Measurements from ENCODE around the gene DAO.

DAO gene

GRCh38 chr12:108905725-108906124, 25.8 kb downstream of the DAO start:
- no peaks in the 10 kb centered on the region for H3K27me3 ChIP-seq (ENCODE audit: insufficient read depth, low read length)
- WGBS = 96% methylated on average over 5 of the region's 5 CpGs
- H3K27ac ChIP-seq (ENCODE audit: low read depth, low read length) = no peak overlapping the region
- H3K36me3 ChIP-seq (ENCODE audit: insufficient read depth, low read length) = no peaks in the 10 kb centered on the region
- H3K4me1 ChIP-seq (ENCODE audit: insufficient read depth, low read length) = no peaks in the 10 kb centered on the region
- H3K4me3 ChIP-seq (ENCODE audit: low read length) = no peak overlapping the region
- no peak overlapping the region for H3K9ac ChIP-seq (ENCODE audit: low read depth, low read length)
- H3K9me3 ChIP-seq (ENCODE audit: insufficient read depth, low read depth, low read length) = no peaks in the 10 kb centered on the region

DNA sequence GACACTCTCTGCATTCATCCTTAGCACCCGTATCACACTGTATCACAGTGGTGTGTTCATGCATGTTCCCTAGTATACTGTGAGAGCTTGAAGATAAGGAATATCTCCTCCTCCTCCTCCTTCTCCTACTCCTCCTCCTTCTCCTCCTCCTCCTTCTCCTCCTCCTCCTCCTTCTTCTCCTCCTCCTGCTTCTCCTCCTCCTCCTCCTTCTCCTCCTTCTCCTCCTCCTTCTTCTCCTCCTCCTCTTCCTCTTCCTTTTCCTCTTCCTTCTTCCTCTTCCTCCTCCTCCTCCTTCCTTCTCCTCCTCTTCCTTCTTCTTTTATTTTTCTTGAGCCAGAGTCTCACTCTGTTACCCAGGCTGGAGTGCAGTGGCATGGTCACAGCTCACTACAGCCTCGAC, 27.1 kb downstream of the DAO start:
- H3K4me1 ChIP-seq (ENCODE audit: insufficient read depth, low read length) = no peaks in the 10 kb centered on the region
- H3K27ac ChIP-seq (ENCODE audit: low read depth, low read length) = no peak overlapping the region
- H3K4me3 ChIP-seq (ENCODE audit: low read length) = no peak overlapping the region
- no peaks in the 10 kb centered on the region for H3K9me3 ChIP-seq (ENCODE audit: insufficient read depth, low read depth, low read length)
- H3K9ac ChIP-seq (ENCODE audit: low read depth, low read length) = no peak overlapping the region
- H3K27me3 ChIP-seq (ENCODE audit: insufficient read depth, low read length) = no peaks in the 10 kb centered on the region
- WGBS = 97% methylated on average over 1 of the region's 2 CpGs
- no peaks in the 10 kb centered on the region for H3K36me3 ChIP-seq (ENCODE audit: insufficient read depth, low read length)

DNA sequence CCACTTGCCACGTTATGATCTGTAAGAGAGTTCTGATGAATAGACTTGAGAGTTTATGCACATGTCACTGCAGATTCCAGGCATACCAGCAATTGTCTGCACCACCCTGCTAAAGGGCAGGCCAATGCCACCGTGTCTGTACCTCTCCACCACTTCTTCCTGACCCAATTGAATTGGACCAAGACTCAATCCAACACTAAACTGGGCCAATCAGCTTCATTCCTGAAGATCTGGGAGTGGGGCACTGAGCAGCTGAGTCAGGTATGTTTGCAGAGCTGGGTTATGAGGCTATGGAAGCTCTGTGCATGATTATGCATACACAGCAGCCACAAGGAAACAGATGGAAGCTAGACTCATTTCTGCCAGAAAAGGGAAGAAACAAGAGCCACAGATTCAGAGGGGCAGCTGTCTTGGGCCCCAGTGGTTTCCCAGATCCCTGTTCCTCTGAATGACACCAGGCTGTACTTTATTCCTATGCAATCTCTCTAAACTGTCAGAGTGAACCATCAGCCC, 28.0 kb downstream of the DAO start:
- H3K27ac ChIP-seq (ENCODE audit: low read depth, low read length) = no peak overlapping the region
- 51% methylated on average over 2 of the region's 2 CpGs for WGBS
- H3K9ac ChIP-seq (ENCODE audit: low read depth, low read length) = no peak overlapping the region

GRCh38 chr12:108910336-108910735, 30.4 kb downstream of the DAO start:
- no peaks in the 10 kb centered on the region for H3K27me3 ChIP-seq (ENCODE audit: insufficient read depth, low read length)
- WGBS = 92% methylated on average over 5 of the region's 5 CpGs
- no peaks in the 10 kb centered on the region for H3K9me3 ChIP-seq (ENCODE audit: insufficient read depth, low read depth, low read length)
- no peak overlapping the region for H3K9ac ChIP-seq (ENCODE audit: low read depth, low read length)
- H3K4me1 ChIP-seq (ENCODE audit: insufficient read depth, low read length) = no peaks in the 10 kb centered on the region
- no peak overlapping the region for H3K27ac ChIP-seq (ENCODE audit: low read depth, low read length)
- no peaks in the 10 kb centered on the region for H3K36me3 ChIP-seq (ENCODE audit: insufficient read depth, low read length)
- H3K4me3 ChIP-seq (ENCODE audit: low read length) = no peak overlapping the region

More for the DNA sequence above, 28.0 kb downstream of the DAO start:
- Histone ChIP-seq H3K36me3 (ENCODE audit: insufficient read depth, low read length) (no peaks in the 10 kb centered on the region), H3K9me3 (ENCODE audit: insufficient read depth, low read depth, low read length) (no peaks in the 10 kb centered on the region), H3K4me1 (ENCODE audit: insufficient read depth, low read length) (no peaks in the 10 kb centered on the region), H3K4me3 (ENCODE audit: low read length) (no peak overlapping the region), H3K27me3 (ENCODE audit: insufficient read depth, low read length) (no peaks in the 10 kb centered on the region)

- no peak overlapping the region for H3K27ac ChIP-seq (ENCODE audit: low read depth, low read length)
- no peaks in the 10 kb centered on the region for H3K36me3 ChIP-seq (ENCODE audit: insufficient read depth, low read length)
- H3K9ac ChIP-seq (ENCODE audit: low read depth, low read length) = no peak overlapping the region
- H3K4me1 ChIP-seq (ENCODE audit: insufficient read depth, low read length) = no peaks in the 10 kb centered on the region
- H3K4me3 ChIP-seq (ENCODE audit: low read length) = no peak overlapping the region
- no peaks in the 10 kb centered on the region for H3K27me3 ChIP-seq (ENCODE audit: insufficient read depth, low read length)
- H3K9me3 ChIP-seq (ENCODE audit: insufficient read depth, low read depth, low read length) = no peaks in the 10 kb centered on the region
- 91% methylated on average over 6 of the region's 6 CpGs for WGBS
Observed at GRCh38 chr12:108911915-108912314, 32.0 kb downstream of the DAO start.

- Histone ChIP-seq H3K27me3 (ENCODE audit: insufficient read depth, low read length) (no peaks in the 10 kb centered on the region), H3K4me3 (ENCODE audit: low read length) (no peak overlapping the region), H3K27ac (ENCODE audit: low read depth, low read length) (no peak overlapping the region), H3K9me3 (ENCODE audit: insufficient read depth, low read depth, low read length) (no peaks in the 10 kb centered on the region), H3K36me3 (ENCODE audit: insufficient read depth, low read length) (no peaks in the 10 kb centered on the region), H3K9ac (ENCODE audit: low read depth, low read length) (no peak overlapping the region), H3K4me1 (ENCODE audit: insufficient read depth, low read length) (no peaks in the 10 kb centered on the region)
- 94% methylated on average over 9 of the region's 9 CpGs for WGBS
Observed at GRCh38 chr12:108912361-108912760, 32.5 kb downstream of the DAO start.

DNA sequence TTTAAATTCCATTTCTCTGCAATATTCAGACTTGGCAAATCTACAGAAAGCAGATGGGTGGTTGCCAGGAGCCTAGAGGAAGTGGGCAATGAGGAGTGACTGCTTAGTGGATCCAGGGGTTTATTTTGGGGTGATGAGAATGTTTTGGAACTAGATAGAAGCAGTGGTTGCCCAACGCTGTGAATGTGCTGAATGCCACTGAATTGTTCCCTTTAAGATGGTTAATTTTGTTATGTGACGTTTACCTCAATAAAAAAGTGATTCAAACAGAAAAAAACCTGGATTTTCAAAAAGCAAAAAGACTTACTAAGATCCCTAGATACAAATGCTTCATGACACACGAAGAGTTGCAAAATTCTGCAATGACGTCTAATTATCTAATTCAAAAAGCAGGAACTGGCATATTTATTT, 34.2 kb downstream of the DAO start:
- H3K9me3 ChIP-seq (ENCODE audit: insufficient read depth, low read depth, low read length) = no peaks in the 10 kb centered on the region
- H3K36me3 ChIP-seq (ENCODE audit: insufficient read depth, low read length) = no peaks in the 10 kb centered on the region
- H3K4me3 ChIP-seq (ENCODE audit: low read length) = no peak overlapping the region
- H3K4me1 ChIP-seq (ENCODE audit: insufficient read depth, low read length) = no peaks in the 10 kb centered on the region
- no peak overlapping the region for H3K9ac ChIP-seq (ENCODE audit: low read depth, low read length)
- no peak overlapping the region for H3K27ac ChIP-seq (ENCODE audit: low read depth, low read length)
- no peaks in the 10 kb centered on the region for H3K27me3 ChIP-seq (ENCODE audit: insufficient read depth, low read length)
- WGBS = 89% methylated on average over 4 of the region's 4 CpGs

GRCh38 chr12:108915632-108916133, 35.8 kb downstream of the DAO start:
- 95% methylated on average over 15 of the region's 15 CpGs for WGBS
- no peaks in the 10 kb centered on the region for H3K27me3 ChIP-seq (ENCODE audit: insufficient read depth, low read length)
- no peaks in the 10 kb centered on the region for H3K9me3 ChIP-seq (ENCODE audit: insufficient read depth, low read depth, low read length)
- H3K4me1 ChIP-seq (ENCODE audit: insufficient read depth, low read length) = no peaks in the 10 kb centered on the region
- no peak overlapping the region for H3K27ac ChIP-seq (ENCODE audit: low read depth, low read length)
- no peaks in the 10 kb centered on the region for H3K36me3 ChIP-seq (ENCODE audit: insufficient read depth, low read length)
- H3K4me3 ChIP-seq (ENCODE audit: low read length) = no peak overlapping the region
- H3K9ac ChIP-seq (ENCODE audit: low read depth, low read length) = no peak overlapping the region

DNA sequence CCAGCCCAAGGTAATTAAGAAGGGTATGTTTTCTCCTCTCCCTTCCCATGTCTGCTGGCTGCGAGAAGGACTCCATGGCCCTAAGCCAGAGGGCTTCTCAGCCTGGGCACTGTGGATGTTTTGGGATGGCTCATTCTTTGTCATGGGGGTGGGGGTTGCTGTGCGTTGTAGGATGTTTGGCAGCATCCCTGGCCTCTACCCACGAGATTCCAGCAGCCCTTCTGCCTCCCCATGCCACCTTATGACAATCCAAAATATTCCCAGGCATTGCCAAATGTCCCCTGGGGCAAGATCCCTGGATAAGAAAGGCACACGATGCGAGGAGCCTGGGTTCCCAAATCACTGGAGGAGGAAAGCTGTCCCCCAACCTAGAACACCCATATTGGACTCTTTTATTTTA, 36.4 kb downstream of the DAO start:
- Histone ChIP-seq H3K27ac (ENCODE audit: low read depth, low read length) (no peak overlapping the region), H3K9me3 (ENCODE audit: insufficient read depth, low read depth, low read length) (no peaks in the 10 kb centered on the region), H3K36me3 (ENCODE audit: insufficient read depth, low read length) (no peaks in the 10 kb centered on the region), H3K4me3 (ENCODE audit: low read length) (no peak overlapping the region), H3K4me1 (ENCODE audit: insufficient read depth, low read length) (no peaks in the 10 kb centered on the region), H3K9ac (ENCODE audit: low read depth, low read length) (no peak overlapping the region), H3K27me3 (ENCODE audit: insufficient read depth, low read length) (no peaks in the 10 kb centered on the region)
- 79% methylated on average over 4 of the region's 5 CpGs for WGBS

DNA sequence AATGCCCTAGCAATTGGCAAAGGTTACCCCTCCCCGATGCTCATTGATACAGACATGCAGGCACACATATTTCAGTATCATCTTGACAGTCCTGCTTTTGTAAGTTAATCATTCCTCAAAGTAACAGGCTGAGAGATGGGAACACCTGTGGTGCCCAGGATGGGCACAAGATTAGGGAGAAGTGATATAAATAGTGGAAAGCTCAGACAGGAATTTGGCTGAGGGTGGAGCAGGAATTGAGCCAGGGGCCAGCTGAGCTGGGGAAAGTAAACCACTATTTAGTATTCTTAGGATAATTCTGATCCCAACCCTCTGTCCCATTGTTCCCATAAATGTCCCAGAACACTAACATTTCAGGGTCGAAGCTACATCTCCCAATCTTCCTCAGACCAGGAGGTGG, 38.3 kb downstream of the DAO start:
- no peak overlapping the region for H3K27ac ChIP-seq (ENCODE audit: low read depth, low read length)
- no peak overlapping the region for H3K9ac ChIP-seq (ENCODE audit: low read depth, low read length)
- 67% methylated on average over 2 of the region's 2 CpGs for WGBS
- H3K4me1 ChIP-seq (ENCODE audit: insufficient read depth, low read length) = no peaks in the 10 kb centered on the region
- no peaks in the 10 kb centered on the region for H3K27me3 ChIP-seq (ENCODE audit: insufficient read depth, low read length)
- no peaks in the 10 kb centered on the region for H3K36me3 ChIP-seq (ENCODE audit: insufficient read depth, low read length)
- H3K9me3 ChIP-seq (ENCODE audit: insufficient read depth, low read depth, low read length) = no peaks in the 10 kb centered on the region
- H3K4me3 ChIP-seq (ENCODE audit: low read length) = no peak overlapping the region

- Histone ChIP-seq H3K9ac (ENCODE audit: low read depth, low read length) (no peak overlapping the region), H3K4me1 (ENCODE audit: insufficient read depth, low read length) (no peaks in the 10 kb centered on the region), H3K27ac (ENCODE audit: low read depth, low read length) (no peak overlapping the region), H3K36me3 (ENCODE audit: insufficient read depth, low read length) (no peaks in the 10 kb centered on the region), H3K4me3 (ENCODE audit: low read length) (no peak overlapping the region), H3K27me3 (ENCODE audit: insufficient read depth, low read length) (no peaks in the 10 kb centered on the region), H3K9me3 (ENCODE audit: insufficient read depth, low read depth, low read length) (no peaks in the 10 kb centered on the region)
- WGBS = 92% methylated on average over 3 of the region's 3 CpGs
Observed at GRCh38 chr12:108918960-108919642, 39.2 kb downstream of the DAO start.
